Measurements from ENCODE around the gene C11orf24.
"Not testable (repeated sequence)": the region's sequence is repeated elsewhere in the genome, so short reads cannot be mapped to it uniquely, and the experiment has no call there.

C11orf24 gene

GRCh38 chr11:68299517-68299879 lies 27.7 kb upstream of the C11orf24 start:
- not testable (repeated sequence) for DNase-seq (ENCODE audit: extremely low read depth in 1 of 2, low read depth in 1 of 2)

- no peak for DNase-seq (ENCODE audit: extremely low read depth in 1 of 2, low read depth in 1 of 2)
Observed at GRCh38 chr11:68298659-68299516, 27.1 kb upstream of the C11orf24 start.

GRCh38 chr11:68297812-68298658 lies 26.3 kb upstream of the C11orf24 start:
- peak; percentile 19 to 65 for DNase-seq (ENCODE audit: extremely low read depth in 1 of 2, low read depth in 1 of 2)

GRCh38 chr11:68297494-68297811 lies 25.7 kb upstream of the C11orf24 start:
- DNase-seq (ENCODE audit: extremely low read depth in 1 of 2, low read depth in 1 of 2): no peak

- no peak for DNase-seq (ENCODE audit: extremely low read depth in 1 of 2, low read depth in 1 of 2)
Observed at GRCh38 chr11:68297052-68297378, 25.2 kb upstream of the C11orf24 start.

- no peak for DNase-seq (ENCODE audit: extremely low read depth in 1 of 2, low read depth in 1 of 2)
Observed at GRCh38 chr11:68296344-68297051, 24.7 kb upstream of the C11orf24 start.

- no peak for DNase-seq (ENCODE audit: extremely low read depth in 1 of 2, low read depth in 1 of 2)
Observed at GRCh38 chr11:68295940-68296339, 24.2 kb upstream of the C11orf24 start.

- DNase-seq (ENCODE audit: extremely low read depth in 1 of 2, low read depth in 1 of 2): no peak
Observed at GRCh38 chr11:68295271-68295670, 23.5 kb upstream of the C11orf24 start.

GRCh38 chr11:68293708-68294107 lies 21.9 kb upstream of the C11orf24 start:
- DNase-seq (ENCODE audit: extremely low read depth in 1 of 2, low read depth in 1 of 2): no peak

GRCh38 chr11:68289456-68289855 lies 17.7 kb upstream of the C11orf24 start:
- no peak for DNase-seq (ENCODE audit: extremely low read depth in 1 of 2, low read depth in 1 of 2)

GRCh38 chr11:68287419-68287818 lies 15.6 kb upstream of the C11orf24 start:
- DNase-seq (ENCODE audit: extremely low read depth in 1 of 2, low read depth in 1 of 2): no peak

- not testable (repeated sequence) for DNase-seq (ENCODE audit: extremely low read depth in 1 of 2, low read depth in 1 of 2)
Observed at GRCh38 chr11:68284588-68284987, 12.8 kb upstream of the C11orf24 start.

GRCh38 chr11:68282861-68283230 lies 11.1 kb upstream of the C11orf24 start:
- no peak for DNase-seq (ENCODE audit: extremely low read depth in 1 of 2, low read depth in 1 of 2)

GRCh38 chr11:68282141-68282860 lies 10.5 kb upstream of the C11orf24 start:
- peak in 1 of 2 donors; percentile 12 for DNase-seq (ENCODE audit: extremely low read depth in 1 of 2, low read depth in 1 of 2)

GRCh38 chr11:68279676-68280075 lies 7.9 kb upstream of the C11orf24 start:
- DNase-seq (ENCODE audit: extremely low read depth in 1 of 2, low read depth in 1 of 2): no peak

GRCh38 chr11:68276861-68277260 lies 5.1 kb upstream of the C11orf24 start:
- no peak for DNase-seq (ENCODE audit: extremely low read depth in 1 of 2, low read depth in 1 of 2)

- no peak for DNase-seq (ENCODE audit: extremely low read depth in 1 of 2, low read depth in 1 of 2)
Observed at GRCh38 chr11:68275721-68276507, 4.1 kb upstream of the C11orf24 start.

GRCh38 chr11:68274306-68274705 lies 2.5 kb upstream of the C11orf24 start:
- no peak for DNase-seq (ENCODE audit: extremely low read depth in 1 of 2, low read depth in 1 of 2)

- no peak for DNase-seq (ENCODE audit: extremely low read depth in 1 of 2, low read depth in 1 of 2)
Observed at GRCh38 chr11:68273026-68273738, 1.4 kb upstream of the C11orf24 start.

Data from activated CD8-positive, alpha-beta memory T cell treated with anti-CD3 and anti-CD28 coated beads for 1 hour (primary cell).